ENCODE results near the gene ABLIM3.
"Not testable (repeated sequence)": the region's sequence is repeated elsewhere in the genome, so short reads cannot be mapped to it uniquely, and the experiment has no call there.

DNA sequence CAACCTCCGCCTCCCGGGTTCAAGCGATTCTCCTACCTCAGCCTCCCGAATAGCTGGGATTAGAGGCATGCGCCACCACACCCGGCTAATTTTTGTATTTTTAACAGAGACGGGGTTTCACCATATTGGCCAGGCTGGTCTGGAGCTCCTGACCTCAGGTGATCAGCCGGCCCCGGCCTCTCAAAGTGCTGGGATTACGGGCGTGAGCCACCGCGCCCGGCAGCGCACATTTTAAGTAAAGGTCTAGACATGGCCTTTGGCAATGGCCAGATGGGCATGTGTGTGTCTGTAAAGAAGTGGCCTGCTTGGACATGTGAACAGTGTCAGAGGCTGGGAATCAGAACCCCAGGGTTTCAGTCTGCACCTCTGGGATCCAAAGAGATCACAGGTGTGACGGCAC is 131.5 kb downstream of the ABLIM3 start:
- TF ChIP-seq, protein P1, sequence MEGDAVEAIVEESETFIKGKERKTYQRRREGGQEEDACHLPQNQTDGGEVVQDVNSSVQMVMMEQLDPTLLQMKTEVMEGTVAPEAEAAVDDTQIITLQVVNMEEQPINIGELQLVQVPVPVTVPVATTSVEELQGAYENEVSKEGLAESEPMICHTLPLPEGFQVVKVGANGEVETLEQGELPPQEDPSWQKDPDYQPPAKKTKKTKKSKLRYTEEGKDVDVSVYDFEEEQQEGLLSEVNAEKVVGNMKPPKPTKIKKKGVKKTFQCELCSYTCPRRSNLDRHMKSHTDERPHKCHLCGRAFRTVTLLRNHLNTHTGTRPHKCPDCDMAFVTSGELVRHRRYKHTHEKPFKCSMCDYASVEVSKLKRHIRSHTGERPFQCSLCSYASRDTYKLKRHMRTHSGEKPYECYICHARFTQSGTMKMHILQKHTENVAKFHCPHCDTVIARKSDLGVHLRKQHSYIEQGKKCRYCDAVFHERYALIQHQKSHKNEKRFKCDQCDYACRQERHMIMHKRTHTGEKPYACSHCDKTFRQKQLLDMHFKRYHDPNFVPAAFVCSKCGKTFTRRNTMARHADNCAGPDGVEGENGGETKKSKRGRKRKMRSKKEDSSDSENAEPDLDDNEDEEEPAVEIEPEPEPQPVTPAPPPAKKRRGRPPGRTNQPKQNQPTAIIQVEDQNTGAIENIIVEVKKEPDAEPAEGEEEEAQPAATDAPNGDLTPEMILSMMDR (IDR thresholded peaks at IDR 0.05; ENCODE audit: insufficient read depth, low read length): not testable (repeated sequence)
- TF ChIP-seq GABPA, POLR2AphosphoS5 (IDR thresholded peaks at IDR 0.05; ENCODE audit: low read depth): not testable (repeated sequence)
- TF ChIP-seq, protein P2, sequence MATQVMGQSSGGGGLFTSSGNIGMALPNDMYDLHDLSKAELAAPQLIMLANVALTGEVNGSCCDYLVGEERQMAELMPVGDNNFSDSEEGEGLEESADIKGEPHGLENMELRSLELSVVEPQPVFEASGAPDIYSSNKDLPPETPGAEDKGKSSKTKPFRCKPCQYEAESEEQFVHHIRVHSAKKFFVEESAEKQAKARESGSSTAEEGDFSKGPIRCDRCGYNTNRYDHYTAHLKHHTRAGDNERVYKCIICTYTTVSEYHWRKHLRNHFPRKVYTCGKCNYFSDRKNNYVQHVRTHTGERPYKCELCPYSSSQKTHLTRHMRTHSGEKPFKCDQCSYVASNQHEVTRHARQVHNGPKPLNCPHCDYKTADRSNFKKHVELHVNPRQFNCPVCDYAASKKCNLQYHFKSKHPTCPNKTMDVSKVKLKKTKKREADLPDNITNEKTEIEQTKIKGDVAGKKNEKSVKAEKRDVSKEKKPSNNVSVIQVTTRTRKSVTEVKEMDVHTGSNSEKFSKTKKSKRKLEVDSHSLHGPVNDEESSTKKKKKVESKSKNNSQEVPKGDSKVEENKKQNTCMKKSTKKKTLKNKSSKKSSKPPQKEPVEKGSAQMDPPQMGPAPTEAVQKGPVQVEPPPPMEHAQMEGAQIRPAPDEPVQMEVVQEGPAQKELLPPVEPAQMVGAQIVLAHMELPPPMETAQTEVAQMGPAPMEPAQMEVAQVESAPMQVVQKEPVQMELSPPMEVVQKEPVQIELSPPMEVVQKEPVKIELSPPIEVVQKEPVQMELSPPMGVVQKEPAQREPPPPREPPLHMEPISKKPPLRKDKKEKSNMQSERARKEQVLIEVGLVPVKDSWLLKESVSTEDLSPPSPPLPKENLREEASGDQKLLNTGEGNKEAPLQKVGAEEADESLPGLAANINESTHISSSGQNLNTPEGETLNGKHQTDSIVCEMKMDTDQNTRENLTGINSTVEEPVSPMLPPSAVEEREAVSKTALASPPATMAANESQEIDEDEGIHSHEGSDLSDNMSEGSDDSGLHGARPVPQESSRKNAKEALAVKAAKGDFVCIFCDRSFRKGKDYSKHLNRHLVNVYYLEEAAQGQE (IDR thresholded peaks at IDR 0.05; ENCODE audit: insufficient replicate concordance, low read depth): not testable (repeated sequence)
